Central memory CD4-positive, alpha-beta T cell (primary cell): ENCODE measurements around the gene MLIP.

Experiments used
- DNase-seq: peaks from one replicate; pipeline ENCODE4 v3.0.0; 2022

Gene MLIP

GRCh38 chr6:54289426-54289825 lies 178.2 kb downstream of the MLIP start:
- DNase-seq, result no peak

- DNase-seq, result no peak
These were observed 179.9 kb downstream of the MLIP start for GRCh38 chr6:54291146-54291545.

- no peak for DNase-seq
These were observed 180.5 kb downstream of the MLIP start for GRCh38 chr6:54291738-54292137.

GRCh38 chr6:54294965-54295532 lies 183.8 kb downstream of the MLIP start:
- no peak for DNase-seq

GRCh38 chr6:54299542-54300269 lies 188.5 kb downstream of the MLIP start:
- DNase-seq, result no peak

GRCh38 chr6:54301770-54302169 lies 190.5 kb downstream of the MLIP start:
- DNase-seq, result no peak

- DNase-seq, result no peak
These were observed 196.2 kb downstream of the MLIP start for GRCh38 chr6:54307439-54307910.

- no peak for DNase-seq
These were observed 197.2 kb downstream of the MLIP start, which contains the start of gene TINAG for GRCh38 chr6:54308289-54308985. TINAG (plus strand) TSS chr6:54308441; CDS start chr6:54308551, 110 bp downstream.

GRCh38 chr6:54308986-54309315 lies 197.7 kb downstream of the MLIP start:
- no peak for DNase-seq

GRCh38 chr6:54310377-54311152 lies 199.3 kb downstream of the MLIP start:
- DNase-seq, result no peak

- DNase-seq, result no peak
These were observed 204.4 kb downstream of the MLIP start for GRCh38 chr6:54315656-54316055.
